ENCODE measurements around the gene INPP5K.

INPP5K gene

GRCh38 chr17:1552932-1553331, 36.5 kb upstream of the INPP5K start:
- TF ChIP-seq NFRKB (IDR thresholded peaks at IDR 0.05): no peak
- TF ChIP-seq CTBP1 (IDR thresholded peaks at IDR 0.05; ENCODE audit: borderline replicate concordance): no peak
- no peak for TF ChIP-seq FOXA1 (IDR thresholded peaks at IDR 0.05)
- TF ChIP-seq L3MBTL2 (conservative IDR thresholded peaks at IDR 0.05): no peak
- TF ChIP-seq LEF1 (IDR thresholded peaks at IDR 0.05; ENCODE audit: borderline replicate concordance): no peak
- no peak for TF ChIP-seq ZNF384 (IDR thresholded peaks at IDR 0.05)
- TF ChIP-seq TARDBP (IDR thresholded peaks at IDR 0.05): no peak
- no peak for TF ChIP-seq ARNT (IDR thresholded peaks at IDR 0.05)
- no peak for TF ChIP-seq FOXM1 (IDR thresholded peaks at IDR 0.05; ENCODE audit: borderline replicate concordance)
- TF ChIP-seq FOXK2 (IDR thresholded peaks at IDR 0.05): no peak
- TF ChIP-seq HDGF (IDR thresholded peaks at IDR 0.05; ENCODE audit: borderline replicate concordance): no peak
- no peak for TF ChIP-seq SUZ12 (IDR thresholded peaks at IDR 0.05)
- TF ChIP-seq SP1 (IDR thresholded peaks at IDR 0.05): no peak
- no peak for TF ChIP-seq ELF4 (IDR thresholded peaks at IDR 0.05)
- no peak for TF ChIP-seq PKNOX1 (IDR thresholded peaks at IDR 0.05)
- TF ChIP-seq BHLHE40 (IDR thresholded peaks at IDR 0.05; ENCODE audit: borderline replicate concordance): no peak
- no peak for DNase-seq (ENCODE audit: extremely low spot score)
- CTCF ChIA-PET: no interaction called here
- POLR2A ChIA-PET: interaction anchor here (0.9 kb wide), 1 partner anchor 9 kb away, joined by 3 read pairs; no protein-coding TSS in a partner anchor

DNA sequence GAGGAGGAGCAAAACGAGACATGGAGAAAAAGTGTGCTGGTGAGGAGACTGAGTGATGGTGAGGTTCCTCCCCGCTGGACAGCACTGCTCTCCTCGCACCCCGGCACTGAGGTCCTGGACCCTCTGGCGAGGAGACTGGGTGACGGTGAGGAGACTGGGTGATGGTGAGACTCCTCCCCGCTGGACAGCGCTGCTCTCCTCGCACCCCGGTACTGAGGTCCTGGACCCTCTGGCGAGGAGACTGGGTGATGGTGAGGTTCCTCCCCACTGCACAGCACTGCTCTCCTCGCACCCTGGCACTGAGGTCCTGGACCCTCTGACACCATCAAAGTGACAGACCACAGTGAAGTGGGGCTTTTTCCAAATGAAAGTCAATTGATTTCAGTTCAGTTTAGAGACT, 35.3 kb upstream of the INPP5K start:
- DNase-seq (ENCODE audit: extremely low spot score): no peak
- ChIA-PET POLR2A (no interaction called here), CTCF (no interaction called here)
- TF ChIP-seq NFRKB (IDR thresholded peaks at IDR 0.05) (no peak), CTBP1 (IDR thresholded peaks at IDR 0.05; ENCODE audit: borderline replicate concordance) (no peak), LEF1 (IDR thresholded peaks at IDR 0.05; ENCODE audit: borderline replicate concordance) (no peak), HDGF (IDR thresholded peaks at IDR 0.05; ENCODE audit: borderline replicate concordance) (no peak), FOXA1 (IDR thresholded peaks at IDR 0.05) (no peak), SUZ12 (IDR thresholded peaks at IDR 0.05) (no peak), ARNT (IDR thresholded peaks at IDR 0.05) (no peak), PKNOX1 (IDR thresholded peaks at IDR 0.05) (no peak), L3MBTL2 (conservative IDR thresholded peaks at IDR 0.05) (no peak), BHLHE40 (IDR thresholded peaks at IDR 0.05; ENCODE audit: borderline replicate concordance) (no peak), SP1 (IDR thresholded peaks at IDR 0.05) (no peak), FOXK2 (IDR thresholded peaks at IDR 0.05) (no peak), ELF4 (IDR thresholded peaks at IDR 0.05) (no peak), FOXM1 (IDR thresholded peaks at IDR 0.05; ENCODE audit: borderline replicate concordance) (no peak), ZNF384 (IDR thresholded peaks at IDR 0.05) (no peak)

DNA sequence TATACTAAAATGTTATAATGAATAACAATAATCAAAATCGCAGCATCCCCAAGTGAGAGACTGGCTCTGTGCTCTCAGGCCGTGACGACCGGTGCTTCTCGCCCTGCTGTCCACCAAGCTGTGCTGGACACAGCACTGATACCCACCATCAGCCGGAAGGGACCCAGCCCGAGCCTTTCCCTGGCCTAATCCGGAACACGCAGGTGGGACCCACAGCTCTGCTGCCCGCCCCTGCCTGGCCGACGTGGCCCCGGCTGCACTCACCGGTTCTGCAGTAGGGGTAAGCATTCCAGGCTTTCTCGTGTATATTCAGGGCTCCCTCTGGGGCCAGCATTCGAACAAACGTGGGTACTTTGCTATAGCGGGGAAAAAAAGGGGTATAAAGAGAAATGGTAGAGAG, 31.6 kb upstream of the INPP5K start:
- TF ChIP-seq CTBP1 (IDR thresholded peaks at IDR 0.05; ENCODE audit: borderline replicate concordance) (no peak), LEF1 (IDR thresholded peaks at IDR 0.05; ENCODE audit: borderline replicate concordance) (no peak), FOXM1 (IDR thresholded peaks at IDR 0.05; ENCODE audit: borderline replicate concordance) (no peak), SP1 (IDR thresholded peaks at IDR 0.05) (no peak), FOXK2 (IDR thresholded peaks at IDR 0.05) (no peak)
- POLR2A ChIA-PET: interaction anchor here (0.8 kb wide), 1 partner anchor 13 kb away, joined by 5 read pairs; no protein-coding TSS in a partner anchor
- no peak for DNase-seq (ENCODE audit: extremely low spot score)
- CTCF ChIA-PET: no interaction called here

- CTCF ChIA-PET: interaction anchor here (0.6 kb wide), 1 partner anchor 185 kb away, joined by 3 read pairs; no protein-coding TSS in a partner anchor
- POLR2A ChIA-PET: no interaction called here
- TF ChIP-seq FOXM1 (IDR thresholded peaks at IDR 0.05; ENCODE audit: borderline replicate concordance) (no peak), L3MBTL2 (conservative IDR thresholded peaks at IDR 0.05) (no peak), BHLHE40 (IDR thresholded peaks at IDR 0.05; ENCODE audit: borderline replicate concordance) (no peak), HDGF (IDR thresholded peaks at IDR 0.05; ENCODE audit: borderline replicate concordance) (no peak), TARDBP (IDR thresholded peaks at IDR 0.05) (no peak), FOXK2 (IDR thresholded peaks at IDR 0.05) (no peak), ARNT (IDR thresholded peaks at IDR 0.05) (no peak), ELF4 (IDR thresholded peaks at IDR 0.05) (no peak), CTBP1 (IDR thresholded peaks at IDR 0.05; ENCODE audit: borderline replicate concordance) (no peak), SUZ12 (IDR thresholded peaks at IDR 0.05) (no peak), ZNF384 (IDR thresholded peaks at IDR 0.05) (no peak), LEF1 (IDR thresholded peaks at IDR 0.05; ENCODE audit: borderline replicate concordance) (no peak), PKNOX1 (IDR thresholded peaks at IDR 0.05) (no peak), FOXA1 (IDR thresholded peaks at IDR 0.05) (no peak), SP1 (IDR thresholded peaks at IDR 0.05) (no peak), NFRKB (IDR thresholded peaks at IDR 0.05) (no peak)
These were observed 30.0 kb upstream of the INPP5K start for GRCh38 chr17:1546292-1546922.

DNA sequence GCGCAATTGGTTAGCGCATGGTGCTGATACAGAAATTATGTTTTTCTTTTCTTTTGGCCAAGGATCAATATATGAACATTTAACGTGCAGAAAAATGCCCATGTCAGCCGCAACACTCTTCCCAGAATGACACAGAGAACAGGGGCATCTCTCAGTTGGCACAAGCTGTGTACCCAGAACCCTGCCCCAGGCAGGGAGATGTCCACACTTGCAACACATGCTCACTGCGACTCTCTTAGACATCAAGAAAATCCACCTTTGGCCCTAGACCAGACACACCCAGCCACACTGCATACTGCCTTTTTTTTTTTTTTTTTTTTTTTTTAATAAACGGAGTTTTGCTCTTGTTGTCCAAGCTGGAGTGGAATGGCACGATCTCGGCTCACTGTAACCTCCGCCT, 29.2 kb upstream of the INPP5K start:
- ChIA-PET CTCF (no interaction called here), POLR2A (interaction anchor here (0.7 kb wide), 1 partner anchor 537 kb away, joined by 3 read pairs; no protein-coding TSS in a partner anchor)
- TF ChIP-seq PKNOX1 (IDR thresholded peaks at IDR 0.05) (no peak), FOXM1 (IDR thresholded peaks at IDR 0.05; ENCODE audit: borderline replicate concordance) (no peak), L3MBTL2 (conservative IDR thresholded peaks at IDR 0.05) (no peak), FOXA1 (IDR thresholded peaks at IDR 0.05) (no peak), TARDBP (IDR thresholded peaks at IDR 0.05) (no peak), LEF1 (IDR thresholded peaks at IDR 0.05; ENCODE audit: borderline replicate concordance) (no peak), ARNT (IDR thresholded peaks at IDR 0.05) (no peak), CTBP1 (IDR thresholded peaks at IDR 0.05; ENCODE audit: borderline replicate concordance) (no peak), SP1 (IDR thresholded peaks at IDR 0.05) (no peak), HDGF (IDR thresholded peaks at IDR 0.05; ENCODE audit: borderline replicate concordance) (no peak), BHLHE40 (IDR thresholded peaks at IDR 0.05; ENCODE audit: borderline replicate concordance) (no peak), ELF4 (IDR thresholded peaks at IDR 0.05) (no peak), ZNF384 (IDR thresholded peaks at IDR 0.05) (no peak), FOXK2 (IDR thresholded peaks at IDR 0.05) (no peak), SUZ12 (IDR thresholded peaks at IDR 0.05) (no peak), NFRKB (IDR thresholded peaks at IDR 0.05) (no peak)
- DNase-seq (ENCODE audit: extremely low spot score): no peak

More at GRCh38 chr17:1546292-1546922, 30.0 kb upstream of the INPP5K start:
- no peak for DNase-seq (ENCODE audit: extremely low spot score)

Data from HEK293T (cell line).